C4-2B (cell line): ENCODE data around the gene PRSS33.

Experiments
- ZFX ChIP-seq: fragments of 450-650 bp; IDR thresholded peaks from 2 replicates; pipeline ENCODE4 v1.6.1; 2017
- TF ChIP-seq, protein P1 (sequence below): fragments of 450-650 bp; conservative IDR thresholded peaks from 2 replicates; pipeline ENCODE4 v1.5.1; 2017; ENCODE audit warnings: mild to moderate bottlenecking

DNA sequence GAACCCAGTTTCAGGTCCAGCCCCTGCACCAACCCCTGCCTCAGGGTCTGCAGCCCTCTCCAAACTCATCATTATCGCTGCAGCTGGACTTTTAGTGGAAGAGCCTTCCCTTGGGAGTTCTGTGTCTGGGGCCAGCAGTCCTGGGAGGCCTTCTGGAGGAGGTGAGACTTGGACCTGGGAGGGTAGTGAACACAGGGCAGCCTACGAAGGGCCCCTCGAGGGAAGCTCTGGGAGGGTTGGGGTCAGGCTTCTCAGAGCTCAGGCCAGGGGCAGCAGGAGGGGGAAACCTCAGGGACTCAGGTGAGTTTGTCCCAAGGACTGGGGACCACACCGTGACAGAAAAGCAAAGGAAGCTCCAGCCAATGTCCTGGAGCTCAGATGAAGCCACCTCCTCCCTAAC is 46.2 kb downstream of the PRSS33 start:
- TF ChIP-seq, protein P1, sequence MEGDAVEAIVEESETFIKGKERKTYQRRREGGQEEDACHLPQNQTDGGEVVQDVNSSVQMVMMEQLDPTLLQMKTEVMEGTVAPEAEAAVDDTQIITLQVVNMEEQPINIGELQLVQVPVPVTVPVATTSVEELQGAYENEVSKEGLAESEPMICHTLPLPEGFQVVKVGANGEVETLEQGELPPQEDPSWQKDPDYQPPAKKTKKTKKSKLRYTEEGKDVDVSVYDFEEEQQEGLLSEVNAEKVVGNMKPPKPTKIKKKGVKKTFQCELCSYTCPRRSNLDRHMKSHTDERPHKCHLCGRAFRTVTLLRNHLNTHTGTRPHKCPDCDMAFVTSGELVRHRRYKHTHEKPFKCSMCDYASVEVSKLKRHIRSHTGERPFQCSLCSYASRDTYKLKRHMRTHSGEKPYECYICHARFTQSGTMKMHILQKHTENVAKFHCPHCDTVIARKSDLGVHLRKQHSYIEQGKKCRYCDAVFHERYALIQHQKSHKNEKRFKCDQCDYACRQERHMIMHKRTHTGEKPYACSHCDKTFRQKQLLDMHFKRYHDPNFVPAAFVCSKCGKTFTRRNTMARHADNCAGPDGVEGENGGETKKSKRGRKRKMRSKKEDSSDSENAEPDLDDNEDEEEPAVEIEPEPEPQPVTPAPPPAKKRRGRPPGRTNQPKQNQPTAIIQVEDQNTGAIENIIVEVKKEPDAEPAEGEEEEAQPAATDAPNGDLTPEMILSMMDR, result no peak
- no peak for TF ChIP-seq ZFX
